ENCODE measurements around the gene ZNF691. TPM values are rescaled to one million over a fixed set of nuclear protein-coding genes. Genes with fewer than 3 reads are reported as not detected.
A peak's percentile ranks its signal among the peaks of the same experiment; 100 is the strongest.
"Not testable (repeated sequence)": the region's sequence is repeated elsewhere in the genome, so short reads cannot be mapped to it uniquely, and the experiment has no call there.

Gene ZNF691
- 1 to 10 TPM; 7.3 to 9.0 TPM for total RNA-seq

GRCh38 chr1:42846257-42847110, at the start of gene ZNF691:
Gene ZNF691 (plus strand): TSS chr1:42846613. CDS start chr1:42849659, 3,046 bp downstream.
- Mint-ChIP-seq H3K4me3 (peak within 1 kb of the TSS; percentile 92), H3K9me3 (no peaks in the 10 kb centered on the region), H3K27ac (peak within 1 kb of the TSS; percentile 82), H3K4me1 (peaks cover 30% of the 10 kb centered on the region), H3K27me3 (no peaks in the 10 kb centered on the region), H3K36me3 (ENCODE audit: low read depth) (peaks cover 31% of the 10 kb centered on the region)
- peak; percentile 93 for ATAC-seq (replicated peaks)

GRCh38 chr1:42797414-42797813, 49.0 kb upstream of the ZNF691 start:
- H3K4me3 Mint-ChIP-seq = no peak overlapping the region
- H3K27me3 Mint-ChIP-seq = no peaks in the 10 kb centered on the region
- ATAC-seq (replicated peaks) = no peak
- H3K27ac Mint-ChIP-seq = no peak overlapping the region
- H3K4me1 Mint-ChIP-seq = peaks cover under 1% of the 10 kb centered on the region
- H3K9me3 Mint-ChIP-seq = no peaks in the 10 kb centered on the region
- H3K36me3 Mint-ChIP-seq (ENCODE audit: low read depth) = no peaks in the 10 kb centered on the region

DNA sequence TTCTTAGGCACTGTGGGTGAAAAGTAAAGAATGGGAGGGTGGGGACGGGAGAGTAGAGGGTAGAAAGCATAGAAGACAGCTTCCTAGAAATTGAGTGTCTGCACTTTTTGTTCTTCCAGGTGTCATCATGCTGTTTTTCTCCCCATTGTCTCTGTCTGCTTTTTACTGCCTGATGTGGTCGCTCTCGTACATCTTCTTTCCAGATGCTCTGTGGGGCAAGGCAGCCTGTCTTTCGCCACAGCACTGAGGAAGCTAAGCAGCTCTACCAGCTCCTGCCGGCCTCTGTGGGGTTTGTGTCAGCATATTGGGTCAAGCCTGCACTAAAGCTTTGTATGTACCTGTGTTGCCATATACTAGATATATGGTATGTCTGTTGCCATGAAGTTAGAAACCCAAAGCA, 48.4 kb upstream of the ZNF691 start:
- Mint-ChIP-seq H3K4me3 (no peak overlapping the region), H3K27ac (no peak overlapping the region), H3K27me3 (no peaks in the 10 kb centered on the region), H3K9me3 (no peaks in the 10 kb centered on the region), H3K36me3 (ENCODE audit: low read depth) (no peaks in the 10 kb centered on the region), H3K4me1 (no peaks in the 10 kb centered on the region)
- ATAC-seq (replicated peaks) = no peak

- Mint-ChIP-seq H3K36me3 (ENCODE audit: low read depth) (peaks cover 17% of the 10 kb centered on the region), H3K4me1 (no peaks in the 10 kb centered on the region), H3K27me3 (no peaks in the 10 kb centered on the region), H3K9me3 (no peaks in the 10 kb centered on the region), H3K4me3 (no peak overlapping the region), H3K27ac (no peak overlapping the region)
- no peak for ATAC-seq (replicated peaks)
These were observed 44.5 kb upstream of the ZNF691 start for GRCh38 chr1:42801832-42802473.

DNA sequence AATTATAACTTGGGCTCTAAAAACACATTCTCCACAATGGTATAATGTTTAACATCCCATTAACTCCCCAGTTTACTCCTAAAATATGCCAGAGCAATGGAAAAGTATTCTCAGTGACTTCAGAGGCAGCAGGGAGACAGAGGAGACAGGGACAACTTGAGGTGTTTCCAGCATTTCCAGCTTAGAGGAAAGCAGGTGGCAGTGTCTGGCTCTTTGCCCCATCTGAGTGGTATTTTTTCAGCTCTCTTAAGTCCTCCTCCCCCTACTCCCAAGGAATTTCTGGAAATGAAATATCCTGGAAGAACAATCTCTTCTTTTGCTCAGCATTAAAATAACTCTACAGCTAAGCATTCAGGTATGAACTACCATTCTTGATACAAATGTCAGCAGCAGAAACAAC, 40.2 kb upstream of the ZNF691 start:
- H3K4me3 Mint-ChIP-seq = no peak overlapping the region
- no peak overlapping the region for H3K27ac Mint-ChIP-seq
- ATAC-seq (replicated peaks) = no peak
- H3K4me1 Mint-ChIP-seq = peaks cover 7% of the 10 kb centered on the region
- peaks cover 17% of the 10 kb centered on the region for H3K36me3 Mint-ChIP-seq (ENCODE audit: low read depth)
- no peaks in the 10 kb centered on the region for H3K9me3 Mint-ChIP-seq
- no peaks in the 10 kb centered on the region for H3K27me3 Mint-ChIP-seq

GRCh38 chr1:42806593-42806992, 39.8 kb upstream of the ZNF691 start:
- no peak overlapping the region for H3K27ac Mint-ChIP-seq
- peaks cover 17% of the 10 kb centered on the region for H3K36me3 Mint-ChIP-seq (ENCODE audit: low read depth)
- no peaks in the 10 kb centered on the region for H3K27me3 Mint-ChIP-seq
- H3K4me3 Mint-ChIP-seq = no peak overlapping the region
- no peaks in the 10 kb centered on the region for H3K9me3 Mint-ChIP-seq
- ATAC-seq (replicated peaks) = no peak
- peaks cover 7% of the 10 kb centered on the region for H3K4me1 Mint-ChIP-seq

GRCh38 chr1:42807056-42807668, 39.3 kb upstream of the ZNF691 start:
- ATAC-seq (replicated peaks) = no peak
- Mint-ChIP-seq H3K36me3 (ENCODE audit: low read depth) (peaks cover 17% of the 10 kb centered on the region), H3K4me1 (peaks cover 7% of the 10 kb centered on the region), H3K4me3 (no peak overlapping the region), H3K27ac (no peak overlapping the region), H3K27me3 (no peaks in the 10 kb centered on the region), H3K9me3 (no peaks in the 10 kb centered on the region)

GRCh38 chr1:42814815-42815214, 31.6 kb upstream of the ZNF691 start:
- H3K4me1 Mint-ChIP-seq = peaks cover 22% of the 10 kb centered on the region
- H3K4me3 Mint-ChIP-seq; H3K9me3 Mint-ChIP-seq; H3K27me3 Mint-ChIP-seq; ATAC-seq (replicated peaks); H3K27ac Mint-ChIP-seq: not testable (repeated sequence)
- peaks cover 17% of the 10 kb centered on the region for H3K36me3 Mint-ChIP-seq (ENCODE audit: low read depth)

DNA sequence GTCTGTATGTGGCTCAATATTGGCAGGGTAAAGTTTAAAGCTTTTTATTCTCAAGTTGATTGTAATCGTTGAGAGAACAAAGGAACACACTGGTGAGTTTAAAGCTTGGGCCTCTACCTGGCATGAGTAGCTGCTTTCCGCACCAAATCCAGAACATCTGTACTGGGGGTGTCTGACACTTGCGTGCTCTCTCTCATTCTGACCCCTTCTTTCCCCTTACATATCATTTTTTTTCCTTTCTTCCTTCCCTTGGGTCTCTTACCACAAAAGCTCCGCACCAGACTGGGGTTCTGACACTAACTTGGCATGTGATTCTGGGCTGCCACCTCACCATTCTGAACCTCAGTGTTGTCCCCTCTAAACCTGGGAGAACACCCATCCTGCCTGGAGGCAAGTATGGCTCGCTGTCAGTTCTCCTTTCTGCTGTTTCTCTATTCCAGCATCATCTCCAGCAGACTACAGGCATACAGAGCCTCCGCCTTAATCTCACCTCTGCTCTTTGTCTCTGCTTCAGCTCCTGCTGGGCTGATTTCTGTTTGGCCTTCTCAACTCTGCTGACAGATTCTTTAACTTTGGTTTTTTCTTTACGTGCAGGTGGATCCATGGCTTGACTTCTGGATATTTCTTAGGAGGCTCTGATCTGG, 30.4 kb upstream of the ZNF691 start:
- peak overlapping the region; percentile 82 for H3K27ac Mint-ChIP-seq
- no peak for ATAC-seq (replicated peaks)
- H3K9me3 Mint-ChIP-seq = no peaks in the 10 kb centered on the region
- peaks cover 22% of the 10 kb centered on the region for H3K4me1 Mint-ChIP-seq
- H3K36me3 Mint-ChIP-seq (ENCODE audit: low read depth) = peaks cover 17% of the 10 kb centered on the region
- H3K27me3 Mint-ChIP-seq = no peaks in the 10 kb centered on the region
- peak overlapping the region; percentile 88 for H3K4me3 Mint-ChIP-seq

- peaks cover 17% of the 10 kb centered on the region for H3K36me3 Mint-ChIP-seq (ENCODE audit: low read depth)
These were observed 29.6 kb upstream of the ZNF691 start, which contains the start of the genes ERMAP and SVBP for GRCh38 chr1:42816585-42817439. Gene ERMAP (plus strand): TSS chr1:42817122. CDS start chr1:42830449, 13,327 bp downstream. Gene SVBP (minus strand): TSS chr1:42817397. CDS start chr1:42816544, 853 bp downstream.

DNA sequence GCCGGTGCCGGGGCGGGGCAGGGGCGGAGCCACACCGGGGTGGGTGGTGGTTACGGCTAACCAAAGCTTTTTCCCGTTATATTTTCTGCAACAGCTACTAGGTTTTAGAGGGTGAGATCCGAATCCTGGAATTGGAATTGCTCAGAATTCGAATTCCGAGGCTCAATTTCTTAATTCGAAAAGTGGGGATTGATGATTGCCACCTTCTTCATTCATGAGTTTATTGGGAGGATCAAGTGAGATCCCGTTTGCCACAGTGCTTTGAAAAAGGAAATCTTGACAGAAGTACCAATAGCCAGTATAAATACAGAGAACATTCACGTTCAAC, 29.0 kb upstream of the ZNF691 start:
- H3K27me3 Mint-ChIP-seq = no peaks in the 10 kb centered on the region
- H3K36me3 Mint-ChIP-seq (ENCODE audit: low read depth) = peaks cover 17% of the 10 kb centered on the region
- peak overlapping the region; percentile 88 for H3K4me3 Mint-ChIP-seq
- no peaks in the 10 kb centered on the region for H3K9me3 Mint-ChIP-seq
- H3K27ac Mint-ChIP-seq = no peak overlapping the region
- H3K4me1 Mint-ChIP-seq = peaks cover 22% of the 10 kb centered on the region
- no peak for ATAC-seq (replicated peaks)

More at GRCh38 chr1:42816585-42817439, 29.6 kb upstream of the ZNF691 start, which contains the start of the genes ERMAP and SVBP:
- peak within 1 kb of the TSS; percentile 88 for H3K4me3 Mint-ChIP-seq
- H3K4me1 Mint-ChIP-seq = peaks cover 22% of the 10 kb centered on the region
- ATAC-seq (replicated peaks) = peak; percentile 94
- H3K27ac Mint-ChIP-seq = peak within 1 kb of the TSS; percentile 82
- H3K27me3 Mint-ChIP-seq = no peaks in the 10 kb centered on the region
- H3K9me3 Mint-ChIP-seq = no peaks in the 10 kb centered on the region

DNA sequence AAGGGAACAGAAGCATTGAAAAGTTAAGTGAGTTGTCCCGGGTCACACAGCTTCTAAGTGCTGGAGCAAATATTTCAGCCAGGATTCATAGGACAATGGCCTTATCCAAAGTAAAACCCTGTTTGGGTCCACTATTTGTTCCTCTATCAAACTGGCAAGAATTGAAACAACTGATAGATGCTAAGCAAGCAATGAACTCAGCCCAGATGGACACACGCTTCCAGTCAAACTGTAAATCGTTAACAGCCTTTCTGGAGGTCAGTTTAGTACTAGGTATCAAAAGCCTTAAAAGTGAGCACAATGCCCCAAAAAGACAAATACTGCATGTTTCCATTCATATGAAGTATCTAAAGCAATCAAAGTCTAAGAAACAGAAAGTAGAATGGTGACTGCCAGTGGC, 28.4 kb upstream of the ZNF691 start:
- no peaks in the 10 kb centered on the region for H3K9me3 Mint-ChIP-seq
- H3K36me3 Mint-ChIP-seq (ENCODE audit: low read depth) = peaks cover 17% of the 10 kb centered on the region
- peaks cover 22% of the 10 kb centered on the region for H3K4me1 Mint-ChIP-seq
- no peak for ATAC-seq (replicated peaks)
- no peak overlapping the region for H3K27ac Mint-ChIP-seq
- no peaks in the 10 kb centered on the region for H3K27me3 Mint-ChIP-seq
- H3K4me3 Mint-ChIP-seq = peak overlapping the region; percentile 88

DNA sequence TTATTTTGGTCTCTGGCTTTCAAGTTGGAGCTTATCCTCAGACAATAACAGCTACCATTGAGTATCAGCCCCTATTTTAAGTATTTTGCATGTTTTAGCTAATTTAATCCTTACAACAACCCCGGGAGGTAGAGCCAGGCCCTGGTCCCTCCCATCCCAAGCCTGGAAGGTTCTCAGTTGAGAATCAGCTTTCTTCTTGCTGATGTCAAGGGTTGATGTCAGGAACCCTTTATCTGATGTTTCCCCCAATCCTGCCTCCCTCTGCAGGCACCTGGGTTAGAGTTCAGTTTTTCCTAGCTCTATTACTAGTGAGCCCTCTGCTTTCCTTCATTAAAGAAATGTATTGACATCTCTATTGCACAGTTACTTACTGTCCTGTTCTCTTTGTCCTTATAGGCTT, 25.6 kb upstream of the ZNF691 start:
- peak overlapping the region; percentile 56 for H3K27ac Mint-ChIP-seq
- no peak for ATAC-seq (replicated peaks)
- peaks cover 22% of the 10 kb centered on the region for H3K4me1 Mint-ChIP-seq
- H3K4me3 Mint-ChIP-seq = no peak overlapping the region
- H3K36me3 Mint-ChIP-seq (ENCODE audit: low read depth) = peaks cover 8% of the 10 kb centered on the region
- no peaks in the 10 kb centered on the region for H3K27me3 Mint-ChIP-seq
- H3K9me3 Mint-ChIP-seq = no peaks in the 10 kb centered on the region

All from activated T-helper 17 cell treated with anti-CD3 and anti-CD28 coated beads, Interleukin-2, amount 50 U/mL, for 72 hours (primary cell).